HG03108 (cell line): ENCODE results near the gene FAM50B.

Source experiments
- ATAC-seq: cut with Tn5 transposase; IDR thresholded peaks from one replicate; pipeline ENCODE4 v1.9.1; 2021; ENCODE audit warnings: moderate library complexity; ENCODE audit not compliant: unreplicated experiment

Gene FAM50B

DNA sequence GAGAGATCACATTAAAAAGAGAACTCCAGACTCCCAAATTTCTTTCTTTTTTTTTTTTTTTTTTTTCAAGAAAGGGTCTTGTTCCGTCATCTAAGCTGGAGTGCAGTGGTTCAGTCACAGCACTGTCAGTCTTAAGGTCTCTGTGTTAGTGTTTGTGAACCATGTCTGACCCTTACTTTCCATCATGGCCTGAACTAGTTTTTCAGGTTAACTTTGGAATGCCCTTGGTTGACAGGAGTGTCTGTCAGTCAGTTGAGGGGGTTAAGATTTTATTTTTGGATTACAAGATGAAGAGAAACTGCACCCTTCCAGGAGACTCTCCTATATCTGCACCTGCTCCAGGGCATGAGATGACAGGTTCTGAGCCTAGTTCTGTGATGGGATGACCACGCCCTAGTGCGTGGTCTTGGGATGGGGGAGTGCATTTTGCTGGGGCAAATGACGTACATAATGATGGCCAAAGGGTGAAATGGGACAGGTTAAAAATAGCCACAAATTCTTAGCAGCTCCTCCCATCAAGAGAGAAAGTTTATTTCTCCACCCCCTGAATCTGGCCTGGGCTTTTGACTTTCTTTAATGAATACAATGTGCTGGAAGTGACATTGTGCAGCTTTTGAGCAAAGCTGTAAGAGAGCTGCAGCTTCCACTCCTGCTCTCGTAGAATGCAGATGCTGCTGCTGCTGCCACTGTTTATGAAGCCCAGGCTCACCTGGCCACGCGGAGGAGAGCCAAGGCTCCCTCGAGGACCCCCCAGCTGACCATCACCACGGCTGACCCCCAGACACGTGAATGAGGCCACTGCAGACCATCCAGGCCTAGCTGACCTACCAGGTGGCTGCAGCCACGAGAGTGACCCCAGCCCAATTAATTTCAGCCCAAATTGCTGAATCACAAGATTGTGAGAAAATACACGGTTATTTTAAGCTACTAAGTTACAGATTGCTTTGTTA is 29.7 kb upstream of the FAM50B start:
- no peak for ATAC-seq

DNA sequence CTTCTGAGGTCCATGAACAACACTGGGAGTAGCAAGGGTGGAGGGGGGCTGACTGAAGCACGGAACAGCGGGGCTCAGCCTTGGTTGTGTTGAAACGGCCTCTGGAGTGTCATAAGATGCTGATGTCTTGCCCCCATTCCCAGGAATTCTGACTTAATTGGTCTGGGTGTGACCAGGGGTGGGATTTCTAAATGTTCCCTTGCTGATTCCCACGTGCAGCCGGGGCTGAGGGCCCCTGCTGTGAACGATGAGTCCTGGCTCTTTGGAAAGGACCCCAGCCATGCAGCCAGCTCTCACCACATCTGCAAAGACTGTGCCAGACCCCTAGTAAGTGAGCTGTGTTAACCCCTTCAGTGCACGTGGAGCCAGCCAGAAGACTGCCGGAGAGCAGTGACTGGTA is 28.6 kb upstream of the FAM50B start:
- ATAC-seq: no peak

DNA sequence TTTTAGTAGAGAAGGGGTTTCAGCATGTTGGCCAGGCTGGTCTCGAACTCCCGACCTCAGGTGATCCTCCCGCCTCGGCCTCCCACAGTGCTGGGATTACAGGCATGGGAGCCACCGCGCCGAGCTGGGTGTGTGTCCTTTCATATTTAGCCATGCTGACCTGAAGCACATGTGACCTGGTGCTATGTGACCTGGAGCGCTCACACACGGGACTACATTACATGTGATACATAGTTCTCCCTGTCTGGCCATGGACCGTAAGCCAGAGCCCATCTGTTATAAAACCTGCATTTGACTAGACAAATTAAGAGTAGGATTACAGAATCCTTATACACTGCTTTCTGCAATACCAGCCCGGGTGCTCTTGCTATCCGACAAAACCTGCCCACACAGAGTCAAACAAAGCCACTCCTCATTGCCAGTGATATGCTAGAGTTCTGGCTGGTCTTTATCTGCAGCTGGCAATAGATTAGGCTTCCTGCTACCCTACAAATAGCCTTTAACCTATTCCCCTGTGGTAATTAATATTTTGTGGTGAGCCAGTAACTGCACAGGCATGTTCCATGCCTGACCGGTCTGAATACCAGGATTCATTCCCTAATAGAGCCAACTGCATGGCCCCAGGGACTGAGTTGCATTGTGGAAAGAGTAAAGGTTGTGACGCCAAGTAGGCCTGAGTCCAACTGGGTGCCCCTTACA is 26.3 kb upstream of the FAM50B start:
- ATAC-seq: no peak

DNA sequence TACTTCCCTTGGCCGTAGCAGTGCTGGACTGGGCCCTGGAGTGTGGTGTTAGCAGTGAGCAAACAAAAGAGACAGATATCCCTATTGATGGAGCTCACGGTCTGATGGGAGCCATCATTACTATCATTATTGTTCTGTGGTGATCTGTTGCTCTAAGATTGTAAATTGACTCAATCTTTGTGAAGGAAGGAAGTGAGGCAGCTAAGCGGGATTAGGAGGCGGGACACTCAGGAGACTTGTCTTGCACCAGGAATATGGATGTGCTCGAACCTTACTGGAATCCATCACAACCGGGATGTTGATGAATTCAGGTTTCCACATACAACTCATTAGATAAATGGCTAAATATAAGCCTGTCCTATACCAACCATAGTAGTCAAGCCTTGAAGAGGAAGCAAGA is 25.5 kb upstream of the FAM50B start:
- ATAC-seq: no peak

DNA sequence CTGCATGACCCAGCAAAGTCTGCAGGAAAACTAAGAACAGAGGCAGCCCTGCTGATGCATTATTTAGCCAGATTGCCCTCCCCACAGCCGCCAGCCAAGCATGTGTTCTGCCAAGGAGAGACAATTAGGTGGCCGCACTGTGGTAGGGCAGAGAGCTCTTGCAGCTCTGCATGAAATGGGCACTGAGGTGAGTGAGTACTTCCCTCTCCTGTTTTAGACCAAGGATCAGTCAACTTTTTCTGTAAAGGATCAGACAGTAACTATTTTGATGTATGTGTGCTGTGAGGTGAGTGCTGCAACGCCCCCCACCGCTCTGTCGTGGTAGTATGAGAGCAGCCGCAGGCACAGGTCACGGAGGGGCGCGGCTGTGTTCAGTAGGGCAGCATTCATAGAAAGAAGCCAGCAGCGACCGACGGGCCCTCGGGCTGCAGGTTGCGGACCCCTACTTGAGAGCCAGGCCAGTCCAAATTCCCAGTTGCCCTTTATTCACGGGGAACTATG is 23.8 kb upstream of the FAM50B start:
- no peak for ATAC-seq

DNA sequence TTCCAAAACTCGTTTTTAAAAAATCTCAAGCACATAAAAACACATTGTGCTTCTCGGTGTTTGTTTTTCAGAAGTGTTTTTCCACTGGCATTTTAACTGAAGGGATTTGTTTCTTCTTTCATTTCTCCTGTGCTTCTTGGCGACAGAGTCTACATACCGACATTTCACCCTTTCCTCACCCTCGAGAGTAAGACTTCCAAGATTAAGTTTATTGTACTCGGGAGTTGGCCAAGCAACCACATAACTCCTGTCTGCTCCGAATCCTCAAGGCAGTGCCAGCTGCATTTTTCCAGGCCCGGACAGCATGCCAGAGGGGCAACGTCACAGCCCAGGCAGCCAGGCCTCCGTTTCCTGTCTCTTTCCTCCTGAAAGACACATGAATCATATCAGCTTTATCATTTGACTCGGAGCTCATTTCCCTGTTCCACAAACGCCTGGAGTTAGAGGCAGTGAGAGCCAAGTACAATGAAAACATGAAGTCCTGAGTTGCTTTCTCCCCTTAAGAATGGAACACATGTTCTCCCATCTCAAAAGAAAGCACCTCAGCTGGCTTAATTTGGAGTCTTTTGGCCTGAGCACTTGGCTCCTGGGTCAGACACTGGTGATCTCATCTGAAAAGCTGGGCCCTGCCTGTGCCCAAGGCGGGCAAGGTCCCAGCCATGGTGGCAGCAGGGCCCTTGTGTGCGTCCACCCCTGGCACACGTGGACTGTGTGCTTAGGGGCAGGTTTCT is 23.2 kb upstream of the FAM50B start:
- ATAC-seq: no peak

DNA sequence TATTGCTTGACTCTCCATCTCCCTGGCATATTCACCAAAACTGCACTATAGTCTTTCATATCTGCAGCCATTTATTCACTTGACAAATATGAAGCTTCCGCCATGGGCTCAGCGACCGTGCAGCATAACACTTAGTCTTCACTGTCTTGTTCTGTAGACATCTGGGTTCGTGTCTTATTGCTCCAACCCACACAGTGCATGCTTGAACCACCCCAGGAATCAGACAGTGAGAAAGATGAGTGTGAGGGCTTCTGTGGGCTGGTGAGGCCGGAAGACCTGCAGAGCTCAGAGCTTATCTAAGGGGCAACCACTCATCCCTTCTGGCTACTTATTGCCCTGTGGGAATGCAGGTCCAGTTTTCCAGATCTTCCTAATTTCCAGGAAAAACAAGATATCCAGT is 19.9 kb upstream of the FAM50B start:
- ATAC-seq: no peak

DNA sequence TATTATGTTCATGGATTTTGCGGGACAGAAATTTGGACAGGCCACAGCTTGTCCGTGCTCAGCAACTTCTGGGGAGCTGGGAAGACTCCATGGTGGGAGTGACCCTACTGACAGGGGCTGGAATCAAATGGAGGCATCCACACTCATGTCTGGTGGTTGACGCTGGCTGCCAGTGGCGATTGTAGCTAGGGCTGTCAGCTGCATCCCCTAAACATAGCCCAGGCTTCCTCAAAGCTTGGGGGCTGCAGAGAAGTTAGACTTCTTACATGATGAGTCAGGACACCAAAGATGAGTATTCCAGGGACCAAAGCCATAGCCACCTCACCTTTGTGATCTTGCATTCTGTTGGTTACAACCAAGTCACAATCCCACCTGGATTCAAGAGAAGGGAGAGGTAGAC is 18.4 kb upstream of the FAM50B start:
- no peak for ATAC-seq

DNA sequence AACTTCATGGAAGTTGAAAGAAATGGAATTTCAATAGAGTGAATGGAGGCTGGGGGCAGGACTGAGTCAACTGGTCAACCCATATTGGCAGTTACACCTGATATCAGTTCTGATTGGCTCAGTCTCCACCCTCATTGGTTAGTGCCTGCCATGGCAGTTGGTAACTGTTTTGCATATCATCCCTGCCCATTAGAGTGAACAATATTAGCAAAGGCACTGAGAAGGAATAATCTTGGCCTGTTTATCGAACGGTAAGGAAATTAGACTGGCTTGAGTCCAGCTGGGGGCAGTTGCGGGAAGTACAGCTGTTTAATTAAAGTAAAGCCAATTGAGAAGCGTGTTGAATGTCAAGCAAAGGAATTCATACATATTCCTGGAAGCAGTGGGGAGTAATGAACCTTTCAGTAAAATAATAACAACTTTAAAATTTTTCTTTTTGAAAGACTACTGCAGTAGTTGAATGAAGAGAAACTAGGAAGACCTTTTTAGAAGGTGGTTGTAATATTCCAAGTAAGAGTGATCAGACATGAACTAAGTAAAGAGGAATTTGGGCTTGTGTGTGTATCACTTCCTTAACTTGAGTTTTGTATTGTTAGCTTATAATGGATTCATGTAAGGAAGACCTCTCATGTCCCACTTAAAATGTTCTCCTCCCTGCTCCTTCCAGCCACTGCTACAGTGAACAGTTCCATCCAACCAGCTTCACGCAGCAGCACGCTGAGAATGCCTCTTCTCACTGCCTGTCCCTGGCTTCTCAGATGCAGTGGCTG is 17.2 kb upstream of the FAM50B start:
- no peak for ATAC-seq

DNA sequence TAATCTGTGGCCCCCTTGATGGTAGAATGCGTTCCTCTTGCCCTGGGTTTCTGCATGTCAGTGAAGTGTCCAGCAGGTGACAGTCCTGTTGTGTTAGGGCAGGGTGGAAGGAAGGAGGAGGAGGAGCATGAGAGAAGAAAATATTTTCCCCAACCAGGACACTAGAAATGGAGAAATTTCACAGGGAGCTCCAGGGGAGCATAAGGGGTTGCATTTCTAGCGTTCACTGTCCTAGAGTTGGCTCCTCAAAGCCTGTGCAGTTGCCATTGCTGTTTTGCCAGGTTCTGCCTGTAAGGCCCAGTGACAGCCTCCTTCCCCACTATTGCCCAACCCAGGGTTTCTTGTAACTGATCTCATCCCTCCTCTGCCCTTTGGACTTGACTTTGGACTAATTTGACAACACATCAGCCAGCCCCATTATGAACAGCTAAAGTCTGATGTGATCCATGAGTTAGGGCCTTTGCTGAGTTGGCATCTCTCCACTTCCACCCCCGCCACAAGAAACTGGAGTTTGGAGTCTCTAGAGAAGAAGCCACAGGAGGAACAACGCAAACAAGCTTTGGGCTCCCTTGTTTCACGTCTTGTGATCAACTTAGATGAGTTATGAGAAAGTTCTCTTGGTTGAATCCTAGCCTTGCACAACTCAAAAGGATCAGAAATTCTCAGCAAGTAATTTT is 14.0 kb upstream of the FAM50B start:
- no peak for ATAC-seq

DNA sequence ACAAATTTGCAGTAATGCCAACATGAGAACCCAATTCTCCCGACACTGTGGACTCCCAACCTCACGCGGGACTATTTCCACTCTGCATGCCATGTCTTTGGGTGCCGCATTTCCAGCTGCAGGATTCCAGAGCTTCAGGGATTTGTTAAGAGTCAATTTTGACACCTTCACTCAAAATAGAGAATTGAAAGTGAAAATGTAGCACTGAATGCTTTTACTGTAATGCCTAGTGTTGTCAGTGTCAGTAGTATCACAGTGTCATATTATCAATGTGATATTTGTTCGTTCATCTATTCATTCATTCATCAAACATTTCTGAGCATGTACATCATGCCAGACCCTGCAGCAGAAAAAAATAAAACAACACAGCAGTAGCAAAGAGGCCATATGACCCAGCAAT is 13.4 kb upstream of the FAM50B start:
- ATAC-seq: no peak

DNA sequence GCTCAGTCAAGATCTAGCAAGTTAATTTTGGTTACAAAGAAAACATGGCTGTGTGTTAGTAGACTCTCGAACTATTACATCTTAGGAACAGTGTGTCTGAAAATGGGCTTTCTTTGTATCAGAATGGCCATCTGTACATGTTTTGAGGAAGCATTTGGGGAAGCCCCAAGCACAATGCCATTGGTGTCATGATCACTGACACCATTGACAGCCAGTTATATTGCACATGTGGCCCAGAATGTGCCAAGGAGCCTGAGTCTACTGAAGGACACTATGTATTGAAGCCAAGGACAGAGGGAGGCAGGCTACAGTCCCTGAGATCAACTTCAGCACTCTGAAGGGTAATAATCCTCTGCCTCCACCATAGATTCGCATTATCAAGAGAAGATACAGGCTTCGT is 12.6 kb upstream of the FAM50B start:
- ATAC-seq: no peak

DNA sequence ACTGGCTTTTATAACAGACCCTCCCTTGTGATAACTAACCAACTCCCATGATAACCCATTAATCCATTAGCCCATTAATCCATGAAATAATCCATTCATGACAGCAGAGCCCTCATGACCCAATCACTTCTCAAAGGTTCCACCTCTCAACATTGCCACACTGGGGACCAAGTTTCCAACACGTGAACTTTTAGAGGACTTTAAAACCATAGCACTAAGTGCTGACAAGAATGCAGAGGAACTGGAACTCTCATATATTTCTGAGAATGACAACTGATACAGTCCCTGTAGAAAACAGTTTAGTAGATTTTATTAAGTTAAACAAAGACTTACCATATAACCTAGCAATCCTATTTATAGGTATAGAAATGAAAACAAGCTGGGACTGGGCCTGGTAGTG is 11.4 kb upstream of the FAM50B start:
- no peak for ATAC-seq

DNA sequence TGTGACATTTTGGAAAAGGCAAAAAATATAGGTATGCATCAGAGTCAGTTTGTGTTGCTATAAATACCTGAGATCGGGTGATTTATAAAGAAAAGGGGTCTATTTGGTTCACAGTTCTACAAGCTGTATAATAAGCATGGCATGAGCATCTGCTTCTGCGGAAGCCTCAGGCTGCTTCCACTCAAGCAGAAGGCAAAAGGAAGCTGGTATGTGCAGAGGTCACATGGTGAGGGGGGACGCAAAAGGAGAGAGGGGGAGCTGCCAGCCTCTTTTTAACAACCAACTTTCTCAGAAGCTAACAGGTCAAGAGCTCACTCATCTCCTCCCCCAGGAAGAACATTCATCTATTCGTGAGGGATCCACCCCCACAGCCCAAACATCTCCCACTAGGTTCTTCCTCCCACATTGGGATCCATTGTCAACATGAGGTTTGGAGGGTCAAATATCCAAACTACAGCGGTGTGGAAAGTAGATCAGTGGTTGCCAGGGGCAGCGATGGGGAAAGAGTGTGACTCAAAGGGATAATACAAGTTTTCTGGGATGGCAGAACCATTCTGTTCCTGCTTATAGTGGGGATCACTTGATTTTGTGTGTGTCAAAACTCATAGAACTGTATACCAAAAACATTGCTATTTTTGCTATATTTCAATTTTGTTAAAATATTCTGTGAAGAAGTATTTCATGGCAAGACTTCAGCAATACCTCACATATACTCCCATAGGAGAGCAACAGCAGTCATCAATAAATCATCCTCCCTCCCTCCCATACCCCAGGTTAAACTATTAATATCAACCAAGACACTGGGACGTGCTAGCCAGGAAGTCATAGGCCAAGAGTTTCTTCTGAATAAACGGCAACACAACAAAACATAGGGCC is 9.9 kb upstream of the FAM50B start:
- no peak for ATAC-seq

DNA sequence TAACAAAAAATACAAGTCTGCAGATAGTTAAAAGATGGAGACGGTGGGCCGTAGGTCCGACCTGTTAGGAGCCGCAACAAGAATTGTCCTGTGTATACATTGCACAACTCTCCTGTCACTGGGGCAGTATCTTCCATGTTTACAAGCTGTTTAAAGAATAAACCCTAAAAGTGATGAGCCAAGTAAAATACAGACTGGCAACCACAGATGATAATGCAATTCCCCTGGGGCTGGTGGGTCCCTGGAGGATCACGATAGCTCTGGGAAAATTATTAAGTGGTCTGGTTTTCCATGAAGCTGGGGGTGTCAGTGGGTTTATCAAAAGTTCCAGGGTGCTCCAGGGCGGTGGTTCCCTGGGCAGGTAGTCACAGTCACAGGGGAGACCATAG is 8.1 kb upstream of the FAM50B start:
- ATAC-seq: no peak

DNA sequence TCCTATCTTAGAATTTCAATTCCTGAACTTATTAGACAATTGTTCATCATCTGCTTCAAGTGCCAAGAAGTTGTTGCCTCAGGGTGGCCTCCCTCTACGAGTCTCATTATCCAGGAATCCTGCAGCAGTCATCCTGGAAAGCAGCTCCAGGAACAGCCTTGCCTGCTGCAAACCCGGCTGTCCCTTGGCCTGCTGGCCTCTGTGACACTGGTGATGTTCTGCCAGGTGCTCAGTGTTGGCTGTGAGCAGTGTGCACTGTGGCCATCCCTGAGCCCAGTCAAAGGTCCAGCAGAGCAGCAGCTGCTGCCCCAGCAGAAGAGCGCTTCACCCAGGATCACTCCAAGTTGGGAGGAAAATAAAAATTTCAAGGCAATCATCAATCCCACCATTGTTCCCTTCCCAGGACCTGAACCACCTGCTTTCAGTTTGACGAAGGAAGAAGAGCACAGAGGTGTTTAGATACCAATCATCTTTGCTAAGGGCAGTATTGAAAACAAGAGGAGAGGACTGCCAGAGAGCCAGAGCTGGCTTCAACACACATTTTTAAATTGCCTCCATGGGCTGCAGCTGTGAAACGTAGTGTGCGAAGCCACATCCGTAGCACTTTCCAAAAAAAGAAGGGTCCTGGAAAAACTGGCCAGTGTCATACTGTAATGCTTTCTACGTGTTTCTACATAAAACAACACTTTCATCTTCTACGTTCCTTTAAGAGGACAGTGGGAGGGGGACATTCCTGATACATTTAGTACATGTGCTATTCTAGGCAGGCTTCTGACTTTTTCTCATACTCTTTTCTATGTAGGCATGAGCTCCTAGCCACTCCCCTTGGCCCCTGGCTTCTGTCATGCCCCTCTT is 7.2 kb upstream of the FAM50B start:
- no peak for ATAC-seq

DNA sequence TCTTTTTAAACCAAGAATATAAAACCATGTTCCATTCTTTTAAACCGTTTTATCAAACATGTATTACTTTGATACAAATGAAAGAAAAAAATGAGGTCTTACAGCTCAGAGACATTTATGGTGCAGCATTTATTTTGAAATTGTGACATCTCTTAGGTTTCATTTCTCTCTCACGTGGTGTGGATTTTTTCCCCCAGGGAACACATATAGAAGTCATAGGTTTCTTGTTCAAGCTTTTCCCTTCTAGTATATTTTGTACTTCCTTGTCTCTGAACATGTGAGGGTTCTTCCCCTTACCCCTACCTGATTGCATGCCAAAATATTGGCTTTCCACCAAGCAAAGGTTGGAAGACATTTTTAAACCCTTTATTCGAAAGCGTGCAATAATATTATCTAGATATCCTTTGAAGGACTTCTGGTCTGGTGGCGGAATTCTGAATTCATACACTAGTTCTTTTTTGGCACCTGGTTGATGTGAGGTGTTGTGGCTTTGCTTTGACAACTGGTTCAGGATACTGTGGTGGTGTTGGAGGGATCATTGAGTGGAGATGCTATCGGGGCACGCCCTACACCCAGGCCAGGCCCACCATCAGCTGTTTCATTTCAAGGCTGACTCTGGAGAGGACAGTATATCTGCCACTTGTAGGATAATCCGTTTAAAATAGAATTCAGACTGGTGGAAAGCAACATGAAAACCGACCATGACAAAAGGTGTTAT is 5.6 kb upstream of the FAM50B start:
- no peak for ATAC-seq

DNA sequence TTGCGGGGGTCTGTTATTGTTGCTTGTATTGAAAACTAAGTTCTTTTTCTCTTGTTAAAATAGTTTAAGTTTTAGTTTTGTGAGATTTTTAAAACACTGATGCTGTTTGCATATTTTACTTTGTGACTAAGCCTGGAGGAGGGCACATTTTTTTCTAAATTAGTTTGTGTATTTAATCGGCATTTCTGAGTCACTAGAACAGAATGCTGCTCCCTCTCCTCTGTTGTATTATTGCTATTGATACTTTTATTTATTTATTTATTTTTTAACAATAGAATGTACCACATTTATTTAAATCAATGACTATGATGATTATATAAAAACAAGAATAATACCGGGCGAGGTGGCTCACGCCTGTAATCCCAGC is 5.1 kb upstream of the FAM50B start:
- ATAC-seq: no peak
